Mesenchymal stem cell (in vitro differentiated cells and primary cell): ENCODE results near the gene TARS1.

Experiments
- DNase-seq: peaks from one replicate; pipeline ENCODE4 v3.0.0-alpha.2; 2013
- H2AFZ ChIP-seq: one replicate; pipeline ENCODE4 v1.6.1; 2013; ENCODE audit warnings: low read depth, mild to moderate bottlenecking, control low read depth, inconsistent platforms, low read length, moderate library complexity
- H2AK5ac ChIP-seq: 2 replicates; pipeline ENCODE4 v1.6.1; 2013; ENCODE audit warnings: low read length, moderate library complexity, mild to moderate bottlenecking, inconsistent platforms; ENCODE audit not compliant: severe bottlenecking
- H2BK120ac ChIP-seq: one replicate; pipeline ENCODE4 v1.6.1; 2013; ENCODE audit warnings: low read depth, mild to moderate bottlenecking, inconsistent platforms, low read length, moderate library complexity
- H2BK12ac ChIP-seq, 2 experiments: one replicate each; pipeline ENCODE4 v1.6.1; 2013; ENCODE audit warnings: inconsistent platforms in 2 of 2, low read length in 2 of 2, mild to moderate bottlenecking in 2 of 2, moderate library complexity in 2 of 2, control low read depth in 1 of 2
- H2BK15ac ChIP-seq: one replicate; pipeline ENCODE4 v1.6.1; 2013; ENCODE audit warnings: mild to moderate bottlenecking, low read depth, inconsistent platforms; ENCODE audit not compliant: poor library complexity, severe bottlenecking
- H2BK5ac ChIP-seq: 2 replicates; pipeline ENCODE4 v1.6.1; 2013; ENCODE audit warnings: low read depth, mild to moderate bottlenecking, low read length, control low read depth, inconsistent platforms; ENCODE audit not compliant: poor library complexity, severe bottlenecking
- H3K14ac ChIP-seq, 2 experiments: one replicate each; pipeline ENCODE4 v1.6.1; 2013; ENCODE audit warnings: inconsistent platforms in 2 of 2, low read length in 2 of 2, control low read depth in 1 of 2, mild to moderate bottlenecking in 1 of 2, moderate library complexity in 1 of 2
- H3K18ac ChIP-seq, 2 experiments: one replicate each; pipeline ENCODE4 v1.6.1; 2013; ENCODE audit warnings: inconsistent platforms in 2 of 2, low read length in 2 of 2, control low read depth in 1 of 2, low read depth in 1 of 2, mild to moderate bottlenecking in 1 of 2
- H3K23ac ChIP-seq, 2 experiments: one replicate each; pipeline ENCODE4 v1.6.1; 2013; ENCODE audit warnings: inconsistent platforms in 2 of 2, low read length in 2 of 2, mild to moderate bottlenecking in 2 of 2, moderate library complexity in 2 of 2, control low read depth in 1 of 2
- H3K27ac ChIP-seq: 2 replicates; pipeline ENCODE4 v1.5.1; 2013; ENCODE audit warnings: mild to moderate bottlenecking, moderate library complexity, low read length, control low read depth, inconsistent platforms; ENCODE audit not compliant: poor library complexity, severe bottlenecking
- H3K27me3 ChIP-seq, 2 experiments: 2 replicates each; pipeline versions ENCODE4 v1.6.1 to v1.7.0; 2013; ENCODE audit warnings: low read length in 2 of 2, mild to moderate bottlenecking in 2 of 2, moderate library complexity in 2 of 2, control low read depth in 1 of 2, inconsistent platforms in 1 of 2; ENCODE audit not compliant: control insufficient read depth in 1 of 2, insufficient read depth in 1 of 2
- H3K36me3 ChIP-seq, 2 experiments: 2 replicates each; pipeline versions ENCODE4 v1.6.1 to v1.7.0; 2013; ENCODE audit warnings: low read length in 2 of 2, control low read depth in 1 of 2, inconsistent platforms in 1 of 2, low read depth in 1 of 2, mild to moderate bottlenecking in 1 of 2; ENCODE audit not compliant: insufficient read depth in 2 of 2, control insufficient read depth in 1 of 2
- H3K4ac ChIP-seq, 2 experiments: one replicate each; pipeline ENCODE4 v1.6.1; 2013; ENCODE audit warnings: inconsistent platforms in 2 of 2, low read length in 2 of 2, mild to moderate bottlenecking in 2 of 2, moderate library complexity in 2 of 2, control low read depth in 1 of 2, low read depth in 1 of 2
- H3K4me1 ChIP-seq: 2 replicates; pipeline ENCODE4 v1.6.1; 2013; ENCODE audit warnings: low read depth, low read length, control low read depth; ENCODE audit not compliant: control insufficient read depth, insufficient read depth
- H3K4me2 ChIP-seq: 2 replicates; pipeline ENCODE4 v1.6.1; 2013; ENCODE audit warnings: low read length, mild to moderate bottlenecking, inconsistent platforms; ENCODE audit not compliant: poor library complexity, severe bottlenecking
- H3K4me3 ChIP-seq, 2 experiments: 2 replicates each; pipeline versions ENCODE4 v1.5.1 to v1.7.0; 2013; ENCODE audit warnings: low read length in 2 of 2, mild to moderate bottlenecking in 2 of 2, control low read depth in 1 of 2, low read depth in 1 of 2; ENCODE audit not compliant: insufficient read depth in 1 of 2
- H3K79me1 ChIP-seq: replicated peaks from 2 replicates; pipeline ENCODE4 v1.6.1; 2013; ENCODE audit warnings: mild to moderate bottlenecking, control low read depth, low read length, inconsistent platforms; ENCODE audit not compliant: poor library complexity, severe bottlenecking
- H3K9ac ChIP-seq: 2 replicates; pipeline ENCODE4 v1.7.0; 2013; ENCODE audit warnings: mild to moderate bottlenecking, low read length, moderate library complexity
- H3K9me3 ChIP-seq: 2 replicates; pipeline ENCODE4 v1.7.0; 2013; ENCODE audit warnings: mild to moderate bottlenecking, low read length; ENCODE audit not compliant: control insufficient read depth
- H4K8ac ChIP-seq: one replicate; pipeline ENCODE4 v1.6.1; 2013; ENCODE audit warnings: inconsistent platforms, mild to moderate bottlenecking, low read length, moderate library complexity
- H4K91ac ChIP-seq: one replicate; pipeline ENCODE4 v1.6.1; 2013; ENCODE audit warnings: mild to moderate bottlenecking, low read length, inconsistent platforms
- WGBS: methylation state at CpG from one replicate; pipeline ENCODE4 v1.1.7; 2013; ENCODE audit warnings: mixed read lengths; 5-methylcytosine and 5-hydroxymethylcytosine counted together

TARS1 gene

DNA sequence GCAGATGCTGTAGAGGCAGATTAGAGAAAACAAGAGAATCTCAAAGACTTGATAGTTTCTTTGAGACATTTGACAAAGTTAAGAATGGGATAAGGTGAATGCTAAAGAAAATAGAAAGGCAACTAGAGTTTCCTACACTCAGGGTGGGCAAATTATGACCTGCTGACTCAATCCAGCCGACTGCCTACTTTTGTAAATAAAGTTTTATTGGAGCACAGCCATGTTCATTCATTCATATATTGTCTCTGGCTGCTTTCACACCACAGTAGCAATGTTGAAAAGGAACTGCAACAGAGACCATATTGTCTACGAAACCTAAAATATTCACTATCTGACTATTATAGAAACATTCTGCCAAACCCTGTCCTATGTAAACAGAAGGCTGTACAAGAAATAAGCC is 37.6 kb upstream of the TARS1 start:
- 77% methylated on average over 2 of the region's 2 CpGs for WGBS
- H3K9ac ChIP-seq: no peak overlapping the region
- no peak overlapping the region for H2BK15ac ChIP-seq

DNA sequence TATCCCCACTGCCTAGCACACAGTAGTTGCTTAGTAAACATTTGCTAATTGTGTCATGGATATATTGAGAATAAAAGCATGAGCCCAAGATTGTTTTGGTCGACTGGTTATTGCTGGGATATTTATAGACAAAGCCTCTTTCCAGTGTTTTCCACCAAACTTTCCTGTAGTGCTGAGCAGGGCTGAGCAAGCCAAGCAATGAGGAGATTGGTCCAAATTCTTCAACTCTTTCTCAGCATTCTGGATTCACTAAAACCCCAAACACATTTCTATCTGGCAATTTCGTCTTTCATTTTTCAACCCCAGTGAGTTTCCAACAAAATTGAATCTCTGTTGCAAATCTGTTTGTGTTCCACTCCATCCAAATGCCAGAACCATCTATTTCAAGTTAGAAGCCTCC is 31.9 kb upstream of the TARS1 start:
- Histone ChIP-seq H3K23ac (no peak overlapping the region), H4K8ac (no peak overlapping the region), H3K36me3 (no peaks in the 10 kb centered on the region), H4K91ac (no peak overlapping the region), H3K18ac (no peak overlapping the region), H3K4me2 (no peak overlapping the region), H3K4ac (no peak overlapping the region), H2BK120ac (no peak overlapping the region), H3K27ac (no peak overlapping the region), H3K14ac (no peak overlapping the region), H2AFZ (no peak overlapping the region), H3K4me1 (no peaks in the 10 kb centered on the region), H3K79me1 (no peaks in the 10 kb centered on the region), H2BK15ac (peak overlapping the region; percentile 84), H3K9me3 (no peaks in the 10 kb centered on the region), H3K9ac (no peak overlapping the region), H2BK5ac (no peak overlapping the region), H3K27me3 (no peaks in the 10 kb centered on the region), H3K4me3 (peak overlapping the region in 1 of 2 experiments; percentile 10), H2BK12ac (peak overlapping the region in 1 of 2 experiments; percentile 19), H2AK5ac (no peak overlapping the region)
- 88% methylated on average over 2 of the region's 2 CpGs for whole genome bisulfite sequencing
- DNase-seq: no peak

More for the DNA sequence above, 37.6 kb upstream of the TARS1 start:
- Histone ChIP-seq H4K91ac (no peak overlapping the region), H3K79me1 (no peaks in the 10 kb centered on the region), H3K23ac (no peak overlapping the region), H3K4me2 (no peak overlapping the region), H3K4me3 (no peak overlapping the region), H3K14ac (no peak overlapping the region), H3K27ac (no peak overlapping the region), H3K27me3 (no peaks in the 10 kb centered on the region), H3K18ac (no peak overlapping the region), H2BK5ac (no peak overlapping the region), H4K8ac (no peak overlapping the region), H2AK5ac (no peak overlapping the region), H2BK12ac (no peak overlapping the region), H3K4me1 (no peaks in the 10 kb centered on the region), H3K4ac (no peak overlapping the region), H2AFZ (no peak overlapping the region), H2BK120ac (no peak overlapping the region), H3K9me3 (no peaks in the 10 kb centered on the region), H3K36me3 (no peaks in the 10 kb centered on the region)
- no peak for DNase-seq

DNA sequence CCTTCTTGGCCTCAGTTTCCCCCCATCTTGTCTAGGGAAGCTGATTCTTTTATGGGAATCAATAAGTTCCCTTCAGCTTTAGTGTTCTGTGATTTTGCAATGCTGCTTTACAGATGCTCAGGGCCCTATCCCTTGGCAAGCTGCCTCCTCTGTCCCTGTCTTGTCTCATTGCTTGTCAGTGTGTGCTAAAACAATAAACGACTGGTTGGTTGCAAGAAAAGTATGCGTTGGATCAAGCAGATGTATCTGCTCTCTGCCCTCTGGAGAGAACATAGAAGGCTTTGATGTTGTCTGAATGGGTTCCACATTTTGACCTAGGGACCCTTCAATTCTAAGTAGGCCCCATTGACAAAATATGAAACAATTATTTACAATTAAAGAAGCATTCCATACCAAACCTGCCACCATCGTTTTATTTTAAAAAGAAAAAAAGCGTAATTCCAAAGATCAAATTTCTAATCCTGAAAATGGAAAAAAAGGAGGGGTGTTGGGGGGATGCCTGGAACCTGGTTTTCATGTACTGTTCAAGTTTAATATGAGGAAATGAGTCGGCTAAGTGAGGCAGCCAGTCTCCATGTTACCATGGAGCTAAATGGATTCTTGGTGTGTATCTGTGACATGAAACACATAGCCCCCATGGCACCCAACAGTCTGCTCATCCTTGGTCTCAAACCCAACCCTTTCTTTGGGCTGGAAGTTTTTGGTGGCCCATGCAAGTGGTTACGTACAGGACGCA is 31.2 kb upstream of the TARS1 start:
- no peak overlapping the region for H4K91ac ChIP-seq

DNA sequence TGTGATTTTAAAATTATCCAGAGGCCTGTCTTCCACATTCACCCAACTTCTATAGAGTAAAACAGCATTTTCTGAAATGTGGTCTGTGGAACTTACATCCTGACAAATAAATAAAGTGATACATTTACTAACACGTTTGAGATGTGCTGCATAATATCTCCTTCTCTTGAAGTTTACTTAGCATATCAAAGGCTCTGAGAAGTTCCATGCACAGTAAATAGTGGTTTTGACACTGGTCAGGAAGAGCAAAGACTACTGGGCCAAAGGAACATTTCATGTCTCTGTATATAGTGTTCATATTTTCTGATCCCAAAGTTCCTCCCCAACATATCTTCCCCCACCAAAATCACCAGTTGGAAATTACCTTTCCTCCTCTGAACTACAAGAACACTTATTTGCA is 30.5 kb upstream of the TARS1 start:
- H2AFZ ChIP-seq: no peak overlapping the region
- no peaks in the 10 kb centered on the region for H3K9me3 ChIP-seq
- no peak overlapping the region for H3K23ac ChIP-seq
- no peak overlapping the region for H4K8ac ChIP-seq
- H3K4me3 ChIP-seq: no peak overlapping the region
- no peaks in the 10 kb centered on the region for H3K4me1 ChIP-seq
- no peak overlapping the region for H3K9ac ChIP-seq
- no peak overlapping the region for H2AK5ac ChIP-seq
- no peak overlapping the region for H3K4me2 ChIP-seq
- H3K4ac ChIP-seq: no peak overlapping the region
- no peaks in the 10 kb centered on the region for H3K27me3 ChIP-seq
- WGBS: 80% methylated on average over 1 of the region's 1 CpG
- H3K18ac ChIP-seq: peak overlapping the region in 1 of 2 experiments; percentile 37
- no peak overlapping the region for H2BK120ac ChIP-seq
- H3K79me1 ChIP-seq: no peaks in the 10 kb centered on the region
- no peak overlapping the region for H3K14ac ChIP-seq
- peak; percentile 13 for DNase-seq
- H2BK5ac ChIP-seq: no peak overlapping the region
- H2BK15ac ChIP-seq: no peak overlapping the region
- no peak overlapping the region for H3K27ac ChIP-seq
- no peak overlapping the region for H2BK12ac ChIP-seq
- H4K91ac ChIP-seq: no peak overlapping the region
- no peaks in the 10 kb centered on the region for H3K36me3 ChIP-seq

More for the DNA sequence above, 31.2 kb upstream of the TARS1 start:
- WGBS: 70% methylated on average over 7 of the region's 7 CpGs
- no peak overlapping the region for H2BK15ac ChIP-seq
- no peak overlapping the region for H4K8ac ChIP-seq
- H3K9ac ChIP-seq: no peak overlapping the region
- H3K9me3 ChIP-seq: no peaks in the 10 kb centered on the region
- H3K79me1 ChIP-seq: no peaks in the 10 kb centered on the region
- H3K36me3 ChIP-seq: no peaks in the 10 kb centered on the region
- no peak overlapping the region for H2BK12ac ChIP-seq
- H3K4me3 ChIP-seq: peak overlapping the region in 1 of 2 experiments; percentile 10
- H2AFZ ChIP-seq: no peak overlapping the region
- H3K4ac ChIP-seq: peak overlapping the region in 1 of 2 experiments; percentile 41
- H3K23ac ChIP-seq: peak overlapping the region in 1 of 2 experiments; percentile 73
- no peak overlapping the region for H3K4me2 ChIP-seq
- no peak overlapping the region for H2BK120ac ChIP-seq
- no peaks in the 10 kb centered on the region for H3K27me3 ChIP-seq
- H2AK5ac ChIP-seq: no peak overlapping the region
- peak overlapping the region; percentile 37 to 43 for H3K18ac ChIP-seq
- no peak overlapping the region for H2BK5ac ChIP-seq
- peak; percentile 81 for DNase-seq
- no peak overlapping the region for H3K14ac ChIP-seq
- H3K27ac ChIP-seq: no peak overlapping the region
- H3K4me1 ChIP-seq: no peaks in the 10 kb centered on the region
